Natural killer cell (primary cell): ENCODE results near the gene SMPD3. TPM values are rescaled to one million over a fixed set of nuclear protein-coding genes. Genes with fewer than 3 reads are reported as not detected.
A peak's percentile ranks its signal among the peaks of the same experiment; 100 is the strongest.

ENCODE experiments used
- ATAC-seq, 3 donors: fragments of 150-1000 bp in 2 of 3; fragments of 200-7000 bp in 1 of 3; cut with Tn5 transposase; 1 replicate in 1 of 3; 2 replicates in 2 of 3; pipeline ENCODE4 v1.10.0; 2021; ENCODE audit warnings: mild to moderate bottlenecking in 2 of 3, moderate library complexity in 2 of 3
- DNase-seq, 2 donors: peaks; one replicate each; pipeline versions ENCODE4 v3.0.0 to v3.0.0-alpha.2; 2013 to 2021; ENCODE audit warnings: mixed read lengths in 1 of 2
- H3K27ac ChIP-seq: one replicate; pipeline ENCODE4 v1.5.1; 2013; ENCODE audit warnings: mild to moderate bottlenecking, low read length
- H3K27me3 ChIP-seq: one replicate; pipeline ENCODE4 v1.6.1; 2013; ENCODE audit warnings: low read length; ENCODE audit not compliant: control insufficient read depth, insufficient read depth
- H3K36me3 ChIP-seq: one replicate; pipeline ENCODE4 v1.6.1; 2013; ENCODE audit warnings: low read length; ENCODE audit not compliant: control insufficient read depth, insufficient read depth
- H3K4me1 ChIP-seq: one replicate; pipeline ENCODE4 v1.6.1; 2013; ENCODE audit warnings: low read length; ENCODE audit not compliant: control insufficient read depth, insufficient read depth
- H3K4me3 ChIP-seq: one replicate; pipeline ENCODE4 v1.5.1; 2013; ENCODE audit warnings: low read length
- H3K9me3 ChIP-seq: one replicate; pipeline ENCODE4 v1.6.1; 2013; ENCODE audit warnings: low read length; ENCODE audit not compliant: control insufficient read depth, insufficient read depth
- H3K27ac Mint-ChIP-seq, 2 donors: one replicate each; pipeline ENCODE4 v1.8.0; 2022; ENCODE audit warnings: mild to moderate bottlenecking in 2 of 2, mixed read lengths in 2 of 2, moderate library complexity in 1 of 2
- H3K27me3 Mint-ChIP-seq, 2 donors: one replicate each; pipeline ENCODE4 v1.8.0; 2022; ENCODE audit warnings: low read depth in 2 of 2, mixed read lengths in 2 of 2
- H3K36me3 Mint-ChIP-seq: one replicate; pipeline ENCODE4 v1.8.0; 2022; ENCODE audit warnings: mixed read lengths
- H3K4me1 Mint-ChIP-seq, 2 donors: one replicate each; pipeline ENCODE4 v1.8.0; 2022; ENCODE audit warnings: mixed read lengths in 2 of 2
- H3K4me3 Mint-ChIP-seq: one replicate; pipeline ENCODE4 v1.8.0; 2022; ENCODE audit warnings: mild to moderate bottlenecking, moderate library complexity, mixed read lengths
- H3K9me3 Mint-ChIP-seq, 2 donors: one replicate each; pipeline ENCODE4 v1.8.0; 2022; ENCODE audit warnings: mixed read lengths in 2 of 2
- WGBS: methylation state at CpG from one replicate; pipeline ENCODE4 v1.1.7; 2013; ENCODE audit warnings: missing lambda C conversion rate; ENCODE audit not compliant: insufficient coverage; 5-methylcytosine and 5-hydroxymethylcytosine counted together
- intact Hi-C: fragments of 100-400 bp; cut with micrococcal nuclease; formaldehyde crosslinking; loops from one replicate; pipeline ENCODE4 v1.14.2; 2022
- total RNA-seq, 4 donors: library from RNA; stranded (reverse); fragments of 120-200 nt in 1 of 4; gene quantifications; one replicate each; pipeline versions ENCODE4 v1.2.3 to v1.2.4, GENCODE V29; 2013 to 2022
- TF ChIP-seq, protein P1 (sequence below): fragments of 200-600 bp; IDR thresholded peaks from one replicate; pipeline ENCODE4 v1.8.0; 2022; ENCODE audit warnings: antibody characterized with exemption

SMPD3 gene
- total RNA-seq, 3 donors from 2014 or later (not counting 1 experiment from before 2014, with no cell fraction given): 2.4 to 13.3 (median 3.2) TPM

DNA sequence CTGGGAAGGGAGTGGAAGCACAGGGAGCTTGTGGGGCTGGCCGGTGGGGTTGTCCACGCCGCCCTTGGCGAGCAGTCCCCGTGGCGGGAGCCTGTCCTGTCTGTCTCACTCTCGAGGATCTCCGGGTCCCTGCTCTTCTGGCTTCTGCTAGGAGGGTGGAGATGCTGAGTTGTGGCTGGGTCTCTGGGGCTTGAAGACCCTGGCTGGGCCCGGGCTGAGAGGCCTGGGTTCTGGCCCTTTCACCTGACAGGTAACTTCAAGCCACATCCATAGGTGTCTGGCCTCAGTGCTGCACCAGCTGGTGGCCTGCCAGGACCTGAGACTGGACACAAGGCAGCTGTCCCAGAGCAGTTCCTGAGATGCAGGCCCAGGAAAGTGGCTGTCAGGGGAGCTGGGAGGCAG lies 90.8 kb downstream of the SMPD3 start:
- peaks cover 30 to 43% of the 10 kb centered on the region in 2 donors for H3K4me1 Mint-ChIP-seq
- ATAC-seq (no peak), DNase-seq (no peak)
- TF ChIP-seq, protein P1, sequence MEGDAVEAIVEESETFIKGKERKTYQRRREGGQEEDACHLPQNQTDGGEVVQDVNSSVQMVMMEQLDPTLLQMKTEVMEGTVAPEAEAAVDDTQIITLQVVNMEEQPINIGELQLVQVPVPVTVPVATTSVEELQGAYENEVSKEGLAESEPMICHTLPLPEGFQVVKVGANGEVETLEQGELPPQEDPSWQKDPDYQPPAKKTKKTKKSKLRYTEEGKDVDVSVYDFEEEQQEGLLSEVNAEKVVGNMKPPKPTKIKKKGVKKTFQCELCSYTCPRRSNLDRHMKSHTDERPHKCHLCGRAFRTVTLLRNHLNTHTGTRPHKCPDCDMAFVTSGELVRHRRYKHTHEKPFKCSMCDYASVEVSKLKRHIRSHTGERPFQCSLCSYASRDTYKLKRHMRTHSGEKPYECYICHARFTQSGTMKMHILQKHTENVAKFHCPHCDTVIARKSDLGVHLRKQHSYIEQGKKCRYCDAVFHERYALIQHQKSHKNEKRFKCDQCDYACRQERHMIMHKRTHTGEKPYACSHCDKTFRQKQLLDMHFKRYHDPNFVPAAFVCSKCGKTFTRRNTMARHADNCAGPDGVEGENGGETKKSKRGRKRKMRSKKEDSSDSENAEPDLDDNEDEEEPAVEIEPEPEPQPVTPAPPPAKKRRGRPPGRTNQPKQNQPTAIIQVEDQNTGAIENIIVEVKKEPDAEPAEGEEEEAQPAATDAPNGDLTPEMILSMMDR: no peak
- peaks cover 40% of the 10 kb centered on the region for H3K4me1 ChIP-seq
- no peaks in the 10 kb centered on the region for H3K27me3 Mint-ChIP-seq
- H3K36me3 ChIP-seq: peaks cover 35% of the 10 kb centered on the region
- intact Hi-C loops: no loop called here
- no peaks in the 10 kb centered on the region for H3K9me3 Mint-ChIP-seq
- no peaks in the 10 kb centered on the region for H3K36me3 Mint-ChIP-seq
- H3K27ac Mint-ChIP-seq: peak overlapping the region in 1 of 2 donors; percentile 48
- no peak overlapping the region for H3K4me3 ChIP-seq
- H3K27me3 ChIP-seq: no peaks in the 10 kb centered on the region
- peak overlapping the region; percentile 75 for H3K4me3 Mint-ChIP-seq
- WGBS: 92% methylated on average over 9 of the region's 9 CpGs
- no peak overlapping the region for H3K27ac ChIP-seq
- no peaks in the 10 kb centered on the region for H3K9me3 ChIP-seq

GRCh38 chr16:68356919-68357286 lies 91.4 kb downstream of the SMPD3 start:
- peaks cover 40% of the 10 kb centered on the region for H3K4me1 ChIP-seq
- H3K36me3 Mint-ChIP-seq: no peaks in the 10 kb centered on the region
- intact Hi-C loops: no loop called here
- 70% methylated on average over 5 of the region's 5 CpGs for WGBS
- H3K4me3 Mint-ChIP-seq: peak overlapping the region; percentile 83
- H3K27ac ChIP-seq: no peak overlapping the region
- H3K27me3 ChIP-seq: no peaks in the 10 kb centered on the region
- H3K9me3 ChIP-seq: no peaks in the 10 kb centered on the region
- peaks cover 40% of the 10 kb centered on the region for H3K36me3 ChIP-seq
- TF ChIP-seq, protein P1: no peak
- H3K4me1 Mint-ChIP-seq: peaks cover 30 to 43% of the 10 kb centered on the region in 2 donors
- H3K27me3 Mint-ChIP-seq: no peaks in the 10 kb centered on the region
- no peak overlapping the region for H3K4me3 ChIP-seq
- ATAC-seq: no peak
- no peaks in the 10 kb centered on the region for H3K9me3 Mint-ChIP-seq
- peak overlapping the region in 1 of 2 donors; percentile 61 for H3K27ac Mint-ChIP-seq
- DNase-seq: no peak

- peak overlapping the region; percentile 11 for H3K4me3 ChIP-seq
- TF ChIP-seq, protein P1: no peak
- peaks cover 44% of the 10 kb centered on the region for H3K36me3 ChIP-seq
- Mint-ChIP-seq H3K27me3 (no peaks in the 10 kb centered on the region), H3K4me1 (peaks cover 30 to 43% of the 10 kb centered on the region in 2 donors), H3K27ac (peak overlapping the region in 1 of 2 donors; percentile 61), H3K4me3 (peak overlapping the region; percentile 83), H3K36me3 (no peaks in the 10 kb centered on the region), H3K9me3 (no peaks in the 10 kb centered on the region)
- intact Hi-C loops: no loop called here
- DNase-seq (peak; percentile 40 to 85), ATAC-seq (peak; percentile 72 to 75 (median 74))
- no peaks in the 10 kb centered on the region for H3K9me3 ChIP-seq
- H3K27ac ChIP-seq: no peak overlapping the region
- H3K4me1 ChIP-seq: peaks cover 40% of the 10 kb centered on the region
- H3K27me3 ChIP-seq: no peaks in the 10 kb centered on the region
- WGBS: 5% methylated on average over 28 of the region's 28 CpGs
These were observed 91.9 kb downstream of the SMPD3 start for GRCh38 chr16:68356249-68356918.
